H9 (cell line): ENCODE data around the gene GRK3. TPM values are rescaled to one million over a fixed set of nuclear protein-coding genes. Genes with fewer than 3 reads are reported as not detected.

Experiments
- DNase-seq: peaks from one replicate; pipeline ENCODE4 v3.0.0-alpha.2; 2017
- H2AFZ ChIP-seq: one replicate; pipeline ENCODE4 v1.6.1; 2013; ENCODE audit warnings: mild to moderate bottlenecking, low read length, control low read depth, moderate library complexity
- H2AK5ac ChIP-seq: 2 replicates; pipeline ENCODE4 v1.6.1; 2013; ENCODE audit warnings: low read length, control low read depth, mixed read lengths; ENCODE audit not compliant: insufficient read length
- H2BK120ac ChIP-seq: one replicate; pipeline ENCODE4 v1.6.1; 2013; ENCODE audit warnings: low read depth, mild to moderate bottlenecking, low read length, control low read depth, inconsistent platforms; ENCODE audit not compliant: poor library complexity, severe bottlenecking
- H2BK12ac ChIP-seq: 2 replicates; pipeline ENCODE4 v1.6.1; 2013; ENCODE audit warnings: low read length, control low read depth, mixed read lengths, low read depth; ENCODE audit not compliant: insufficient read length
- H2BK15ac ChIP-seq: 2 replicates; pipeline ENCODE4 v1.6.1; 2013; ENCODE audit warnings: low read depth, low read length, control low read depth
- H2BK20ac ChIP-seq: one replicate; pipeline ENCODE4 v1.6.1; 2013; ENCODE audit warnings: low read depth, mild to moderate bottlenecking, low read length, control low read depth, inconsistent platforms; ENCODE audit not compliant: poor library complexity, severe bottlenecking
- H2BK5ac ChIP-seq: 2 replicates; pipeline ENCODE4 v1.6.1; 2013; ENCODE audit warnings: low read length, control low read depth, mixed read lengths; ENCODE audit not compliant: insufficient read length
- H3K14ac ChIP-seq: 2 replicates; pipeline ENCODE4 v1.6.1; 2013; ENCODE audit warnings: low read length, control low read depth; ENCODE audit not compliant: insufficient read depth
- H3K18ac ChIP-seq: 2 replicates; pipeline ENCODE4 v1.6.1; 2013; ENCODE audit warnings: low read depth, mild to moderate bottlenecking, mixed read lengths, low read length, control low read depth; ENCODE audit not compliant: insufficient read length
- H3K23ac ChIP-seq: 2 replicates; pipeline ENCODE4 v1.6.1; 2013; ENCODE audit warnings: low read length, control low read depth, mixed read lengths, low read depth; ENCODE audit not compliant: insufficient read length
- H3K23me2 ChIP-seq: 2 replicates; pipeline ENCODE4 v1.6.1; 2013; ENCODE audit warnings: low read depth, mild to moderate bottlenecking, mixed read lengths, low read length, control low read depth; ENCODE audit not compliant: insufficient read length, poor library complexity, severe bottlenecking
- H3K27ac ChIP-seq: 2 replicates; pipeline ENCODE4 v1.5.1; 2013; ENCODE audit warnings: low read length, control low read depth, mixed read lengths, low read depth; ENCODE audit not compliant: insufficient read length
- H3K27me3 ChIP-seq: 2 replicates; pipeline ENCODE4 v1.6.1; 2013; ENCODE audit warnings: low read length, control low read depth, inconsistent platforms; ENCODE audit not compliant: insufficient read depth
- H3K4ac ChIP-seq: 2 replicates; pipeline ENCODE4 v1.6.1; 2013; ENCODE audit warnings: low read depth, mild to moderate bottlenecking, control low read depth, inconsistent platforms, low read length, moderate library complexity
- H3K4me1 ChIP-seq: 2 replicates; pipeline ENCODE4 v1.6.1; 2013; ENCODE audit warnings: low read length, control low read depth, inconsistent platforms; ENCODE audit not compliant: insufficient read depth
- H3K4me2 ChIP-seq: 2 replicates; pipeline ENCODE4 v1.6.1; 2013; ENCODE audit warnings: low read length, control low read depth, mixed read lengths; ENCODE audit not compliant: insufficient read length, insufficient read depth
- H3K56ac ChIP-seq: 2 replicates; pipeline ENCODE4 v1.6.1; 2013; ENCODE audit warnings: low read depth, mild to moderate bottlenecking, mixed read lengths, low read length, control low read depth; ENCODE audit not compliant: insufficient read length
- H3K79me1 ChIP-seq: 2 replicates; pipeline ENCODE4 v1.6.1; 2013; ENCODE audit warnings: low read depth, mild to moderate bottlenecking, moderate library complexity, low read length, control low read depth, inconsistent platforms; ENCODE audit not compliant: insufficient read depth, poor library complexity, severe bottlenecking
- H3K79me2 ChIP-seq: 2 replicates; pipeline ENCODE4 v1.6.1; 2013; ENCODE audit warnings: low read length, control low read depth, inconsistent platforms; ENCODE audit not compliant: insufficient read depth
- H3K9ac ChIP-seq: 2 replicates; pipeline ENCODE4 v1.6.1; 2013; ENCODE audit warnings: low read length, control low read depth, mixed read lengths; ENCODE audit not compliant: insufficient read length; ENCODE audit errors: extremely low read depth
- H3K9me3 ChIP-seq: one replicate; pipeline ENCODE4 v1.6.1; 2013; ENCODE audit warnings: low read depth, low read length, inconsistent platforms; ENCODE audit not compliant: control insufficient read depth
- H3T11ph ChIP-seq: one replicate; pipeline ENCODE4 v1.6.1; 2013; ENCODE audit warnings: mild to moderate bottlenecking, low read length, control low read depth, inconsistent platforms
- H4K20me1 ChIP-seq: one replicate; pipeline ENCODE4 v1.6.1; 2013; ENCODE audit not compliant: control insufficient read depth, insufficient read length, insufficient read depth
- H4K5ac ChIP-seq: 2 replicates; pipeline ENCODE4 v1.6.1; 2013; ENCODE audit warnings: low read depth, mild to moderate bottlenecking, mixed read lengths, low read length, control low read depth; ENCODE audit not compliant: insufficient read length
- H4K8ac ChIP-seq: replicated peaks from 2 replicates; pipeline ENCODE4 v1.6.1; 2013; ENCODE audit warnings: low read length, control low read depth, mixed read lengths, low read depth; ENCODE audit not compliant: insufficient read length
- H4K91ac ChIP-seq: 2 replicates; pipeline ENCODE4 v1.6.1; 2013; ENCODE audit warnings: low read depth, mild to moderate bottlenecking, moderate library complexity, mixed read lengths, low read length, control low read depth; ENCODE audit not compliant: insufficient read length
- H3K27ac Mint-ChIP-seq, 3 experiments: 2 replicates in 2 of 3; 3 replicates in 1 of 3; pipeline ENCODE4 v1.8.0; 2020 to 2021; ENCODE audit warnings: mixed read lengths in 3 of 3, mild to moderate bottlenecking in 1 of 3, moderate library complexity in 1 of 3
- H3K27me3 Mint-ChIP-seq: 2 replicates; pipeline ENCODE4 v1.8.0; 2021; ENCODE audit warnings: low read depth, mild to moderate bottlenecking, moderate library complexity, mixed read lengths
- H3K36me3 Mint-ChIP-seq, 3 experiments: 2 replicates in 2 of 3; 3 replicates in 1 of 3; pipeline ENCODE4 v1.8.0; 2020 to 2021; ENCODE audit warnings: low read depth in 3 of 3, mixed read lengths in 3 of 3; ENCODE audit not compliant: insufficient read depth in 1 of 3
- H3K4me1 Mint-ChIP-seq, 2 experiments: 2 replicates each; pipeline ENCODE4 v1.8.0; 2020; ENCODE audit warnings: mixed read lengths in 2 of 2
- H3K4me3 Mint-ChIP-seq, 2 experiments: 2 replicates in 1 of 2; 3 replicates in 1 of 2; pipeline ENCODE4 v1.8.0; 2020 to 2021; ENCODE audit warnings: mild to moderate bottlenecking in 2 of 2, mixed read lengths in 2 of 2, moderate library complexity in 1 of 2
- H3K9me3 Mint-ChIP-seq, 2 experiments: 2 replicates in 1 of 2; 3 replicates in 1 of 2; pipeline ENCODE4 v1.8.0; 2020; ENCODE audit warnings: mild to moderate bottlenecking in 2 of 2, mixed read lengths in 2 of 2, moderate library complexity in 1 of 2
- WGBS: extraction: QIAGEN DNeasy Blood & Tissue Kit; methylation state at CpG from one replicate; pipeline ENCODE4 v1.1.7; 2013; ENCODE audit warnings: missing lambda C conversion rate, low lambda C conversion rate, mixed read lengths; ENCODE audit not compliant: insufficient read length; ENCODE audit errors: extremely low coverage; 5-methylcytosine and 5-hydroxymethylcytosine counted together
- total RNA-seq: library from RNA; stranded (reverse); gene quantifications from 2 replicates; pipeline ENCODE4 v1.2.1, GENCODE V29; 2021
- TF ChIP-seq, protein P1 (sequence below): fragments of 200-600 bp; sonication (generic); conservative IDR thresholded peaks from 3 replicates; pipeline ENCODE4 v1.8.0; 2021; ENCODE audit warnings: antibody characterized with exemption, mild to moderate bottlenecking

Gene GRK3
- total RNA-seq, 1 experiment from 2014 or later: 23.9 TPM

- H2BK5ac ChIP-seq: no peak overlapping the region
- no peak overlapping the region for H3K27ac Mint-ChIP-seq
- no peaks in the 10 kb centered on the region for H3K4me1 ChIP-seq
- no peaks in the 10 kb centered on the region for H3K9me3 ChIP-seq
- H2AFZ ChIP-seq: no peak overlapping the region
- no peaks in the 10 kb centered on the region for H3K9me3 Mint-ChIP-seq
- H4K20me1 ChIP-seq: no peaks in the 10 kb centered on the region
- no peak overlapping the region for H3K27ac ChIP-seq
- no peak overlapping the region for H3K56ac ChIP-seq
- no peaks in the 10 kb centered on the region for H3K79me1 ChIP-seq
- no peak overlapping the region for H2BK20ac ChIP-seq
- H4K8ac ChIP-seq: no peak overlapping the region
- no peak overlapping the region for H2AK5ac ChIP-seq
- peaks cover 3 to 4% of the 10 kb centered on the region in 2 experiments; a peak in 1 of 4 replicates for H3K4me1 Mint-ChIP-seq
- peaks cover 0 to 16% (median 7%) of the 10 kb centered on the region in 3 experiments; a peak in 4 of 7 replicates for H3K36me3 Mint-ChIP-seq
- H3T11ph ChIP-seq: no peak overlapping the region
- TF ChIP-seq, protein P1, sequence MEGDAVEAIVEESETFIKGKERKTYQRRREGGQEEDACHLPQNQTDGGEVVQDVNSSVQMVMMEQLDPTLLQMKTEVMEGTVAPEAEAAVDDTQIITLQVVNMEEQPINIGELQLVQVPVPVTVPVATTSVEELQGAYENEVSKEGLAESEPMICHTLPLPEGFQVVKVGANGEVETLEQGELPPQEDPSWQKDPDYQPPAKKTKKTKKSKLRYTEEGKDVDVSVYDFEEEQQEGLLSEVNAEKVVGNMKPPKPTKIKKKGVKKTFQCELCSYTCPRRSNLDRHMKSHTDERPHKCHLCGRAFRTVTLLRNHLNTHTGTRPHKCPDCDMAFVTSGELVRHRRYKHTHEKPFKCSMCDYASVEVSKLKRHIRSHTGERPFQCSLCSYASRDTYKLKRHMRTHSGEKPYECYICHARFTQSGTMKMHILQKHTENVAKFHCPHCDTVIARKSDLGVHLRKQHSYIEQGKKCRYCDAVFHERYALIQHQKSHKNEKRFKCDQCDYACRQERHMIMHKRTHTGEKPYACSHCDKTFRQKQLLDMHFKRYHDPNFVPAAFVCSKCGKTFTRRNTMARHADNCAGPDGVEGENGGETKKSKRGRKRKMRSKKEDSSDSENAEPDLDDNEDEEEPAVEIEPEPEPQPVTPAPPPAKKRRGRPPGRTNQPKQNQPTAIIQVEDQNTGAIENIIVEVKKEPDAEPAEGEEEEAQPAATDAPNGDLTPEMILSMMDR: no peak
- H2BK15ac ChIP-seq: no peak overlapping the region
- no peaks in the 10 kb centered on the region for H3K27me3 Mint-ChIP-seq
- WGBS: no CpG with 5 or more reads among the region's 10 CpGs
- H3K79me2 ChIP-seq: no peaks in the 10 kb centered on the region
- no peak overlapping the region for H3K23ac ChIP-seq
- no peak overlapping the region for H3K9ac ChIP-seq
- H4K5ac ChIP-seq: no peak overlapping the region
- no peaks in the 10 kb centered on the region for H3K27me3 ChIP-seq
- H3K23me2 ChIP-seq: no peaks in the 10 kb centered on the region
- H2BK12ac ChIP-seq: no peak overlapping the region
- no peak overlapping the region for H4K91ac ChIP-seq
- H3K4ac ChIP-seq: no peak overlapping the region
- H3K18ac ChIP-seq: no peak overlapping the region
- H2BK120ac ChIP-seq: no peak overlapping the region
- no peak for DNase-seq
- H3K4me2 ChIP-seq: no peak overlapping the region
- H3K4me3 Mint-ChIP-seq: no peak overlapping the region
- no peak overlapping the region for H3K14ac ChIP-seq
These were observed 152.2 kb downstream of the GRK3 start for GRCh38 chr22:25716637-25717036.
